OCI-LY3 (cell line): Measurements from ENCODE around the gene USB1.

Source experiments
- EZH2phosphoT487 ChIP-seq: fragments of 200-600 bp; shearing (Covaris generic); IDR thresholded peaks from 2 replicates; pipeline ENCODE4 v1.6.1; 2018; ENCODE audit warnings: antibody characterized with exemption, mixed run types, low read depth
- TF ChIP-seq, protein P1 (sequence below): fragments of 200-600, 300-600 bp; sonication (generic); IDR thresholded peaks from 2 replicates; pipeline ENCODE4 v1.5.1; 2014; ENCODE audit warnings: antibody characterized with exemption, low read length, low read depth

DNA sequence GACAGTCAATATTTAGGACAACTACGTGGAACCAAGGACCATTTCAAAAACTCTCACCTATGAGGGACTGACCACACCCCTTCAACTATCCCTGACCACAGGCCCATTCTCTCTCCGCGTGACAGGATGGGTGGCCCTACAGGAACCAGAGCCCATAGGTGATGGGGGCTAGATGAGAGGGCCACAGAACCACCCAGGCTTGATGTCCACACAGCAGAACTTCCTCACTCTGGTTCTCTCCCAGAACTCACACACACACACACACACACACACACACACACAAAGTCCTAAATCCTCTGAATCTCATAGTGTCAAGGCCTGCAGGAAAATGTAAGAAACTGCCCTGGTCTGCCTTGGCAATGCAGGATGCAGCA, 2.2 kb upstream of the USB1 start:
- TF ChIP-seq, protein P1, sequence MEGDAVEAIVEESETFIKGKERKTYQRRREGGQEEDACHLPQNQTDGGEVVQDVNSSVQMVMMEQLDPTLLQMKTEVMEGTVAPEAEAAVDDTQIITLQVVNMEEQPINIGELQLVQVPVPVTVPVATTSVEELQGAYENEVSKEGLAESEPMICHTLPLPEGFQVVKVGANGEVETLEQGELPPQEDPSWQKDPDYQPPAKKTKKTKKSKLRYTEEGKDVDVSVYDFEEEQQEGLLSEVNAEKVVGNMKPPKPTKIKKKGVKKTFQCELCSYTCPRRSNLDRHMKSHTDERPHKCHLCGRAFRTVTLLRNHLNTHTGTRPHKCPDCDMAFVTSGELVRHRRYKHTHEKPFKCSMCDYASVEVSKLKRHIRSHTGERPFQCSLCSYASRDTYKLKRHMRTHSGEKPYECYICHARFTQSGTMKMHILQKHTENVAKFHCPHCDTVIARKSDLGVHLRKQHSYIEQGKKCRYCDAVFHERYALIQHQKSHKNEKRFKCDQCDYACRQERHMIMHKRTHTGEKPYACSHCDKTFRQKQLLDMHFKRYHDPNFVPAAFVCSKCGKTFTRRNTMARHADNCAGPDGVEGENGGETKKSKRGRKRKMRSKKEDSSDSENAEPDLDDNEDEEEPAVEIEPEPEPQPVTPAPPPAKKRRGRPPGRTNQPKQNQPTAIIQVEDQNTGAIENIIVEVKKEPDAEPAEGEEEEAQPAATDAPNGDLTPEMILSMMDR = no peak
- no peak for TF ChIP-seq EZH2phosphoT487
